SK-N-SH (cell line): ENCODE measurements around the gene FBXO42. TPM values are rescaled to one million over a fixed set of nuclear protein-coding genes. Genes with fewer than 3 reads are reported as not detected.

Experiments used
- CTCF ChIA-PET: fragments of 300-600, 350-600 bp; formaldehyde crosslinking; extraction: SDS; loops from one replicate; lab custom pipeline; 2021; lab: Yijun Ruan, JAX
- POLR2A ChIA-PET: fragments of 350-600 bp; sonication (Branson Sonifier 250); formaldehyde crosslinking; extraction: SDS; loops from one replicate; lab custom pipeline; 2020; ENCODE audit warnings: antibody characterized with exemption, inconsistent platforms; lab: Yijun Ruan, JAX
- DNase-seq: peaks from one replicate; pipeline ENCODE4 v3.0.0; 2012
- H2AFZ ChIP-seq: fragments of 200-600 bp; sonication (generic); 2 replicates; pipeline ENCODE4 v1.8.1; 2016; ENCODE audit warnings: antibody characterized with exemption, mild to moderate bottlenecking, low read depth
- H3F3A ChIP-seq: fragments of 200-600 bp; sonication (generic); replicated peaks from 2 replicates; pipeline ENCODE3; 2016; ENCODE audit warnings: antibody characterized with exemption, mild to moderate bottlenecking; ENCODE audit not compliant: insufficient read depth
- H3K27ac ChIP-seq, 2 experiments: fragments of 200-500 bp in 1 of 2; fragments of 200-600 bp in 1 of 2; sonication (Bioruptor generic) in 1 of 2; sonication (generic), shearing (Covaris generic) in 1 of 2; 2 replicates each; pipeline versions ENCODE4 v1.5.1 to v1.6.1; 2014 to 2016; ENCODE audit warnings: low read depth in 2 of 2, inconsistent platforms in 1 of 2, low read length in 1 of 2, mild to moderate bottlenecking in 1 of 2, mixed read lengths in 1 of 2
- H3K27me3 ChIP-seq: fragments of 200-600 bp; sonication (generic), shearing (Covaris generic); 2 replicates; pipeline ENCODE4 v1.6.1; 2016; ENCODE audit warnings: mixed run types; ENCODE audit not compliant: insufficient read depth
- H3K36me3 ChIP-seq, 2 experiments: fragments of 200-500 bp in 1 of 2; fragments of 200-600 bp in 1 of 2; sonication (Bioruptor generic) in 1 of 2; sonication (generic) in 1 of 2; replicated peaks in 1 of 2; 2 replicates each; pipeline versions ENCODE3 to v1.5.1; 2014 to 2016; ENCODE audit warnings: low read length in 1 of 2, mild to moderate bottlenecking in 1 of 2; ENCODE audit not compliant: insufficient read depth in 2 of 2, control insufficient read depth in 1 of 2
- H3K4me1 ChIP-seq, 2 experiments: fragments of 200-500 bp in 1 of 2; fragments of 200-600 bp in 1 of 2; sonication (Bioruptor generic) in 1 of 2; sonication (generic), shearing (Covaris generic) in 1 of 2; 2 replicates each; pipeline versions ENCODE4 v1.5.1 to v1.6.1; 2014 to 2016; ENCODE audit warnings: low read depth in 1 of 2, low read length in 1 of 2, mixed run types in 1 of 2; ENCODE audit not compliant: insufficient read depth in 2 of 2, control insufficient read depth in 1 of 2
- H3K4me2 ChIP-seq: fragments of 200-600 bp; sonication (generic), shearing (Covaris generic); 2 replicates; pipeline ENCODE4 v1.6.1; 2017; ENCODE audit warnings: mixed run types
- H3K4me3 ChIP-seq, 2 experiments: fragments of 200-500 bp in 1 of 2; fragments of 200-600 bp in 1 of 2; sonication (Bioruptor generic) in 1 of 2; sonication (generic), shearing (Covaris generic) in 1 of 2; 2 replicates each; pipeline versions ENCODE4 v1.5.1 to v1.8.1; 2014 to 2016; ENCODE audit warnings: low read depth in 2 of 2, inconsistent platforms in 1 of 2, low read length in 1 of 2, mild to moderate bottlenecking in 1 of 2, mixed read lengths in 1 of 2, moderate library complexity in 1 of 2
- H3K79me2 ChIP-seq: fragments of 200-600 bp; sonication (generic); 2 replicates; pipeline ENCODE4 v1.8.1; 2017; ENCODE audit warnings: mild to moderate bottlenecking; ENCODE audit not compliant: insufficient read depth
- H3K9ac ChIP-seq: fragments of 200-600 bp; sonication (generic); 2 replicates; pipeline ENCODE4 v1.6.1; 2017; ENCODE audit warnings: mixed run types
- H3K9me2 ChIP-seq: fragments of 200-600 bp; sonication (generic); 2 replicates; pipeline ENCODE4 v1.6.1; 2017; ENCODE audit warnings: mixed run types
- H3K9me3 ChIP-seq: fragments of 200-600 bp; sonication (generic); 2 replicates; pipeline ENCODE4 v1.6.1; 2017; ENCODE audit warnings: mixed run types, mild to moderate bottlenecking, moderate library complexity
- H4K20me1 ChIP-seq: fragments of 200-600 bp; sonication (generic); 2 replicates; pipeline ENCODE4 v1.6.1; 2017; ENCODE audit warnings: mild to moderate bottlenecking, mixed run types; ENCODE audit not compliant: insufficient read depth
- CHD2 ChIP-seq: fragments of 150-350 bp; IDR thresholded peaks from 2 replicates; pipeline ENCODE4 v1.6.1; 2018; ENCODE audit warnings: low read length; ENCODE audit not compliant: partially characterized antibody
- FOSL2 ChIP-seq: IDR thresholded peaks from 2 replicates; pipeline ENCODE4 v1.4.0; 2012; ENCODE audit warnings: low read depth, mild to moderate bottlenecking, moderate library complexity, borderline replicate concordance
- FOXM1 ChIP-seq: IDR thresholded peaks from 2 replicates; pipeline ENCODE4 v1.4.0; 2012; ENCODE audit warnings: low read depth, mild to moderate bottlenecking
- NFIC ChIP-seq: IDR thresholded peaks from 2 replicates; pipeline ENCODE4 v1.4.0; 2012; ENCODE audit warnings: borderline replicate concordance
- PBX3 ChIP-seq: IDR thresholded peaks from 2 replicates; pipeline ENCODE4; 2012
- POLR2AphosphoS5 ChIP-seq: IDR thresholded peaks from 2 replicates; pipeline ENCODE4 v1.6.1; 2012; ENCODE audit warnings: low read depth, low read length
- RXRA ChIP-seq: IDR thresholded peaks from 2 replicates; pipeline ENCODE4 v1.4.0; 2012; ENCODE audit warnings: low read depth, mild to moderate bottlenecking, borderline replicate concordance
- TCF12 ChIP-seq: IDR thresholded peaks from 2 replicates; pipeline ENCODE4 v1.4.0; 2012
- USF2 ChIP-seq: fragments of 150-350 bp; IDR thresholded peaks from 2 replicates; pipeline ENCODE4 v1.6.1; 2017; ENCODE audit warnings: antibody characterized with exemption, low read length, low read depth, borderline replicate concordance
- YY1 ChIP-seq: IDR thresholded peaks from 2 replicates; pipeline ENCODE4 v1.4.0; 2012; ENCODE audit warnings: low read depth, mild to moderate bottlenecking
- WGBS: methylation state at CpG from one replicate; pipeline ENCODE4 v1.1.6; 2017; ENCODE audit warnings: low lambda C conversion rate; 5-methylcytosine and 5-hydroxymethylcytosine counted together
- polyA plus RNA-seq, 3 experiments: library from polyadenylated mRNA; depleted of rRNA; stranded (reverse); fragments of >200 nt; gene quantifications; 2 replicates each; pipeline ENCODE4 v1.2.3, GENCODE V29; 2012

FBXO42 gene
- polyA plus RNA-seq, 1 of the 3 experiments (the other 2 are of a cell fraction), result 8.6 TPM

- no peak for TF ChIP-seq POLR2AphosphoS5
- POLR2A ChIA-PET, result no interaction called here
- Histone ChIP-seq H2AFZ (no peak overlapping the region), H3K4me1 (no peaks in the 10 kb centered on the region), H4K20me1 (no peaks in the 10 kb centered on the region), H3K4me2 (no peak overlapping the region), H3K4me3 (no peak overlapping the region), H3K27ac (no peak overlapping the region), H3K27me3 (no peaks in the 10 kb centered on the region), H3K9me2 (no peaks in the 10 kb centered on the region), H3K9ac (no peak overlapping the region), H3K79me2 (peaks cover 22% of the 10 kb centered on the region; the same call in 1 of the 2 replicates), H3K36me3 (peaks cover 0 to 7% of the 10 kb centered on the region in 2 experiments), H3K9me3 (no peaks in the 10 kb centered on the region), H3F3A (no peaks in the 10 kb centered on the region)
- no peak for DNase-seq
- WGBS, result 97% methylated on average over 6 of the region's 6 CpGs
- CTCF ChIA-PET, result interaction anchor here (1.2 to 1.6 kb wide), 2 partner anchors 14 to 197 kb away, joined by 5 read pairs; no protein-coding TSS in a partner anchor
These were observed 75.8 kb downstream of the FBXO42 start for GRCh38 chr1:16276302-16277030.

- Histone ChIP-seq H4K20me1 (no peaks in the 10 kb centered on the region), H3K4me3 (no peak overlapping the region), H3K4me1 (no peaks in the 10 kb centered on the region), H3K27me3 (no peaks in the 10 kb centered on the region), H3K9me3 (no peaks in the 10 kb centered on the region), H3K36me3 (peaks cover 0 to 7% of the 10 kb centered on the region in 2 experiments), H3K9ac (no peak overlapping the region), H3K9me2 (no peaks in the 10 kb centered on the region), H3K4me2 (no peak overlapping the region), H3K79me2 (peaks cover 19% of the 10 kb centered on the region; the same call in 1 of the 2 replicates), H2AFZ (no peak overlapping the region), H3F3A (no peaks in the 10 kb centered on the region), H3K27ac (no peak overlapping the region)
- CTCF ChIA-PET, result interaction anchor here (0.8 to 1.6 kb wide), 2 partner anchors 15 to 196 kb away, joined by 3 to 5 read pairs; no protein-coding TSS in a partner anchor
- no peak for DNase-seq
- 90% methylated on average over 7 of the region's 7 CpGs for WGBS
- no peak for TF ChIP-seq TCF12
- no peak for TF ChIP-seq YY1
- TF ChIP-seq CHD2, result no peak
- no peak for TF ChIP-seq USF2
- TF ChIP-seq NFIC, result no peak
- no peak for TF ChIP-seq FOXM1
- POLR2A ChIA-PET, result no interaction called here
These were observed 76.7 kb downstream of the FBXO42 start for GRCh38 chr1:16275591-16275990.

GRCh38 chr1:16267690-16268180 lies 84.5 kb downstream of the FBXO42 start:
- H4K20me1 ChIP-seq, result 0 out of 2 replicates have a peak, but pooled peaks cover 6% of the 10 kb centered on the region
- POLR2A ChIA-PET, result no interaction called here
- H3K79me2 ChIP-seq, result peaks cover 35% of the 10 kb centered on the region; the same call in 1 of the 2 replicates
- no peaks in the 10 kb centered on the region for H3K27me3 ChIP-seq
- TF ChIP-seq PBX3 (peak; percentile 18; the same call in 1 of the 2 replicates), TCF12 (peak; percentile 41; the same call in 1 of the 2 replicates), RXRA (no peak), FOSL2 (peak; percentile 3; the same call in 1 of the 2 replicates)
- no peak overlapping the region for H3K4me3 ChIP-seq
- H3F3A ChIP-seq, result peaks cover 10% of the 10 kb centered on the region
- H3K9me2 ChIP-seq, result no peaks in the 10 kb centered on the region
- H2AFZ ChIP-seq, result no peak overlapping the region
- H3K36me3 ChIP-seq, result no peaks in the 10 kb centered on the region
- H3K27ac ChIP-seq, result peak overlapping the region; percentile 7 to 60; a peak in 3 of 4 replicates
- no peaks in the 10 kb centered on the region for H3K9me3 ChIP-seq
- H3K9ac ChIP-seq, result no peak overlapping the region
- peaks cover 9 to 18% of the 10 kb centered on the region in 2 experiments for H3K4me1 ChIP-seq
- CTCF ChIA-PET, result interaction anchor here (1.2 to 1.8 kb wide), 2 partner anchors 14 to 95 kb away, joined by 4 to 5 read pairs; no protein-coding TSS in a partner anchor
- H3K4me2 ChIP-seq, result peak overlapping the region; percentile 8; the same call in 1 of the 2 replicates
- no peak for DNase-seq
